Motor neuron (in vitro differentiated cells): Measurements from ENCODE around the gene MAPK8IP2. TPM values are rescaled to one million over a fixed set of nuclear protein-coding genes. Genes with fewer than 3 reads are reported as not detected.
A peak's percentile ranks its signal among the peaks of the same experiment; 100 is the strongest.

Source experiments
- ATAC-seq, 8 experiments: fragments of 200-7000 bp; cut with Tn5 transposase; replicated peaks in 6 of 8; 2 replicates each; pipeline ENCODE4 v1.8.0; 2021; ENCODE audit warnings: mild to moderate bottlenecking in 8 of 8, moderate library complexity in 8 of 8
- H3K27ac ChIP-seq, 2 donors: fragments of 250-450 bp; sonication (Bioruptor Pico); 2 replicates each; pipeline ENCODE4 v1.9.0; 2021; ENCODE audit warnings: antibody characterized with exemption in 2 of 2, mild to moderate bottlenecking in 2 of 2, moderate library complexity in 1 of 2
- H3K4me1 ChIP-seq, 2 donors: fragments of 250-450 bp; sonication (Bioruptor Pico); replicated peaks in 1 of 2; 2 replicates each; pipeline ENCODE4 v1.6.1; 2021; ENCODE audit warnings: antibody characterized with exemption in 2 of 2, mild to moderate bottlenecking in 2 of 2, moderate library complexity in 1 of 2
- H3K4me3 ChIP-seq, 5 donors: fragments of 250-450 bp; sonication (Bioruptor Pico); 2 replicates each; pipeline ENCODE4 v1.9.0; 2021; ENCODE audit warnings: antibody characterized with exemption in 5 of 5, mild to moderate bottlenecking in 5 of 5, moderate library complexity in 4 of 5
- WGBS, 10 experiments: fragments of 450-650 bp; shearing (Covaris generic); methylation state at CpG; one replicate each; pipeline ENCODE4 v1.0.0; 2022; 5-methylcytosine and 5-hydroxymethylcytosine counted together
- in situ Hi-C, 9 experiments: fragments of 400-800 bp; cut with MboI; loops; one replicate each; pipeline ENCODE4 v1.15.0; 2021; ENCODE audit warnings: low sequenced_read_pairs in 9 of 9, low pct_unique_long_range_greater_than_20kb in 2 of 9; ENCODE audit not compliant: unreplicated experiment in 9 of 9
- total RNA-seq, 8 experiments: library from RNA; unstranded; fragments of 300-600 nt; gene quantifications; 2 replicates each; pipeline versions ENCODE4 v1.2.3 to v1.2.4, GENCODE V29; 2022

Gene MAPK8IP2
- total RNA-seq, 8 experiments from 2014 or later: 0.41 to 38.1 (median 27.4) TPM

GRCh38 chr22:50586416-50586815, 14.2 kb upstream of the MAPK8IP2 start:
- no peak overlapping the region for H3K27ac ChIP-seq
- in situ Hi-C loops: no loop called here

GRCh38 chr22:50587407-50587806, 13.2 kb upstream of the MAPK8IP2 start:
- no peak overlapping the region for H3K27ac ChIP-seq
- no peak overlapping the region for H3K4me3 ChIP-seq
- in situ Hi-C loops: no loop called here
- 77 to 96% (median 88%) methylated on average over 4 to 5 of the region's 5 CpGs; no CpG with 5 or more reads in 5 of the 10 experiments for WGBS, 10 experiments
- ATAC-seq: no peak
- H3K4me1 ChIP-seq: peaks cover 2 to 4% of the 10 kb centered on the region in 2 donors

More at GRCh38 chr22:50586416-50586815, 14.2 kb upstream of the MAPK8IP2 start:
- no peak overlapping the region for H3K4me3 ChIP-seq
- WGBS, 10 experiments: 0 to 100% (median 84%) methylated on average over 1 to 5 of the region's 5 CpGs; no CpG with 5 or more reads in 3 of the 10 experiments
- peaks cover 6 to 9% of the 10 kb centered on the region in 2 donors for H3K4me1 ChIP-seq
- no peak for ATAC-seq

- no peak overlapping the region for H3K27ac ChIP-seq
- ATAC-seq: no peak
- WGBS, 10 experiments: 0 to 86% (median 70%) methylated on average over 1 to 3 of the region's 3 CpGs
- no peak overlapping the region for H3K4me3 ChIP-seq
- peaks cover 0 to 5% of the 10 kb centered on the region in 2 donors for H3K4me1 ChIP-seq
- in situ Hi-C loops: no loop called here
Measured at GRCh38 chr22:50595189-50595588, 5.4 kb upstream of the MAPK8IP2 start.

GRCh38 chr22:50597097-50597496, 3.5 kb upstream of the MAPK8IP2 start:
- no peak for ATAC-seq
- 30 to 84% (median 55%) methylated on average over 1 to 5 of the region's 5 CpGs; no CpG with 5 or more reads in 4 of the 10 experiments for WGBS, 10 experiments
- in situ Hi-C loops: no loop called here
- Histone ChIP-seq H3K4me1 (peaks cover 5 to 11% of the 10 kb centered on the region in 2 donors), H3K4me3 (no peak overlapping the region), H3K27ac (no peak overlapping the region)

- H3K4me3 ChIP-seq: peak overlapping the region; percentile 59 to 79 (median 63)
- WGBS, 10 experiments: 27 to 50% (median 36%) methylated on average over 4 to 14 of the region's 52 CpGs; no CpG with 5 or more reads in 5 of the 10 experiments
Measured at GRCh38 chr22:50599816-50600455, 657 bp upstream of the MAPK8IP2 start.

GRCh38 chr22:50600967-50601668, 525 bp downstream of the MAPK8IP2 start:
- WGBS, 10 experiments: 0% methylated on average over 1 of the region's 52 CpGs; no CpG with 5 or more reads in 9 of the 10 experiments
- Histone ChIP-seq H3K27ac (peak overlapping the region; percentile 89 to 90), H3K4me1 (peaks cover 10 to 13% of the 10 kb centered on the region in 2 donors), H3K4me3 (peak overlapping the region; percentile 59 to 79 (median 63))
- peak in 7 of 8 experiments; percentile 2 to 60 (median 55) for ATAC-seq
- in situ Hi-C loops: no loop called here

More at GRCh38 chr22:50599816-50600455, 657 bp upstream of the MAPK8IP2 start:
- peak; percentile 50 to 96 (median 56) for ATAC-seq
- Histone ChIP-seq H3K4me1 (peaks cover 10 to 13% of the 10 kb centered on the region in 2 donors), H3K27ac (peak overlapping the region; percentile 89 to 90)
- in situ Hi-C loops: no loop called here

- ATAC-seq: peak in 2 of 8 experiments; percentile 19 to 34
- in situ Hi-C loops: no loop called here
- WGBS, 10 experiments: 32 to 60% (median 46%) methylated on average over 1 to 7 of the region's 12 CpGs; no CpG with 5 or more reads in 3 of the 10 experiments
- Histone ChIP-seq H3K4me3 (peak overlapping the region; percentile 59 to 79 (median 63)), H3K27ac (peak overlapping the region; percentile 89 to 90), H3K4me1 (peaks cover 10 to 13% of the 10 kb centered on the region in 2 donors)
Measured at GRCh38 chr22:50601669-50602337, 1.2 kb downstream of the MAPK8IP2 start.

GRCh38 chr22:50602338-50602700, 1.7 kb downstream of the MAPK8IP2 start:
- Histone ChIP-seq H3K4me3 (peak overlapping the region in 2 of 5 donors; percentile 60 to 79), H3K27ac (no peak overlapping the region), H3K4me1 (peaks cover 10 to 13% of the 10 kb centered on the region in 2 donors)
- 11 to 39% (median 26%) methylated on average over 2 of the region's 2 CpGs; no CpG with 5 or more reads in 6 of the 10 experiments for WGBS, 10 experiments
- in situ Hi-C loops: no loop called here
- ATAC-seq: no peak

- in situ Hi-C loops: no loop called here
- H3K4me1 ChIP-seq: peaks cover 10 to 13% of the 10 kb centered on the region in 2 donors
- no peak overlapping the region for H3K27ac ChIP-seq
- WGBS, 10 experiments: 70% methylated on average over 12 to 14 of the region's 70 CpGs; no CpG with 5 or more reads in 8 of the 10 experiments
- no peak overlapping the region for H3K4me3 ChIP-seq
- no peak for ATAC-seq
Measured at GRCh38 chr22:50603511-50604255, 3.1 kb downstream of the MAPK8IP2 start.

GRCh38 chr22:50604256-50605001, 3.8 kb downstream of the MAPK8IP2 start:
- 7 to 90% (median 72%) methylated on average over 2 to 12 of the region's 103 CpGs; no CpG with 5 or more reads in 6 of the 10 experiments for WGBS, 10 experiments
- ATAC-seq: no peak
- H3K4me1 ChIP-seq: peaks cover 10 to 12% of the 10 kb centered on the region in 2 donors
- in situ Hi-C loops: no loop called here
- no peak overlapping the region for H3K27ac ChIP-seq
- H3K4me3 ChIP-seq: no peak overlapping the region

- WGBS, 10 experiments: 80% methylated on average over 2 of the region's 23 CpGs; no CpG with 5 or more reads in 9 of the 10 experiments
- no peak for ATAC-seq
- Histone ChIP-seq H3K4me3 (no peak overlapping the region), H3K4me1 (peaks cover 9 to 10% of the 10 kb centered on the region in 2 donors), H3K27ac (no peak overlapping the region)
- in situ Hi-C loops: no loop called here
Measured at GRCh38 chr22:50605002-50605612, 4.5 kb downstream of the MAPK8IP2 start.
